Posterior cingulate gyrus (tissue), 11 donors: ENCODE results near the gene ALPG.
"Not testable (repeated sequence)": the region's sequence is repeated elsewhere in the genome, so short reads cannot be mapped to it uniquely, and the experiment has no call there.

ENCODE experiments used
- DNase-seq, 10 donors: peaks; one replicate each; pipeline versions ENCODE4 v3.0.0 to v3.0.0-alpha.2; 2020 to 2021; ENCODE audit warnings: mixed read lengths in 3 of 10
- intact Hi-C: fragments of 100-400 bp; cut with DNase I; formaldehyde crosslinking; loops from one replicate; pipeline ENCODE4 v1.15.1; 2023

Gene ALPG

GRCh38 chr2:232406556-232407310 is at the start of gene ALPG:
ALPG (plus strand) TSS chr2:232406844; CDS start chr2:232406895, 51 bp downstream.
- DNase-seq, result peak in 2 of 10 donors; percentile 55 to 58
- intact Hi-C loops, result no loop called here

GRCh38 chr2:232361646-232362045 is 45.0 kb upstream of the ALPG start:
- intact Hi-C loops, result no loop called here
- no peak for DNase-seq

- peak in 3 of 10 donors; percentile 31 to 61 (median 52) for DNase-seq
- intact Hi-C loops, result no loop called here
Observed at GRCh38 chr2:232362174-232362900, 44.3 kb upstream of the ALPG start.

- peak in 3 of 10 donors; percentile 13 to 63 (median 33) for DNase-seq
- intact Hi-C loops, result not testable (repeated sequence)
Observed at GRCh38 chr2:232363064-232363783, 43.4 kb upstream of the ALPG start.

GRCh38 chr2:232363784-232364615 is 42.6 kb upstream of the ALPG start:
- DNase-seq, result peak in 3 of 10 donors; percentile 39 to 60 (median 47)
- intact Hi-C loops, result no loop called here

GRCh38 chr2:232364806-232365594 is 41.6 kb upstream of the ALPG start:
- intact Hi-C loops, result not testable (repeated sequence)

GRCh38 chr2:232365621-232366321 is 40.9 kb upstream of the ALPG start:
- intact Hi-C loops, result no loop called here
- DNase-seq, result peak in 3 of 10 donors; percentile 46 to 64 (median 49)

More at GRCh38 chr2:232364806-232365594, 41.6 kb upstream of the ALPG start:
- peak in 3 of 10 donors; percentile 46 to 74 (median 56) for DNase-seq

- peak in 2 of 10 donors; percentile 35 to 43 for DNase-seq
- intact Hi-C loops, result not testable (repeated sequence)
Observed at GRCh38 chr2:232366461-232366860, 40.2 kb upstream of the ALPG start.

GRCh38 chr2:232367016-232367415 is 39.6 kb upstream of the ALPG start:
- intact Hi-C loops, result no loop called here
- DNase-seq, result peak in 2 of 10 donors; percentile 20 to 40

- peak in 3 of 10 donors; percentile 23 to 74 (median 67) for DNase-seq
- intact Hi-C loops, result no loop called here
Observed at GRCh38 chr2:232367591-232368233, 38.9 kb upstream of the ALPG start.

GRCh38 chr2:232368311-232368731 is 38.3 kb upstream of the ALPG start:
- intact Hi-C loops, result no loop called here
- DNase-seq, result peak in 3 of 10 donors; percentile 30 to 77 (median 62)

GRCh38 chr2:232369126-232369951 is 37.3 kb upstream of the ALPG start:
- intact Hi-C loops, result no loop called here

GRCh38 chr2:232370007-232370406 is 36.6 kb upstream of the ALPG start:
- DNase-seq, result peak in 2 of 10 donors; percentile 65 to 80
- intact Hi-C loops, result not testable (repeated sequence)

More at GRCh38 chr2:232369126-232369951, 37.3 kb upstream of the ALPG start:
- DNase-seq, result peak in 3 of 10 donors; percentile 48 to 61 (median 59)

GRCh38 chr2:232372231-232373208 is 34.1 kb upstream of the ALPG start:
- intact Hi-C loops, result no loop called here
- peak in 3 of 10 donors; percentile 16 to 23 (median 21) for DNase-seq

- peak in 2 of 10 donors; percentile 39 to 60 for DNase-seq
- intact Hi-C loops, result no loop called here
Observed at GRCh38 chr2:232374356-232374755, 32.3 kb upstream of the ALPG start.

- no peak for DNase-seq
- intact Hi-C loops, result no loop called here
Observed at GRCh38 chr2:232375164-232375563, 31.5 kb upstream of the ALPG start.
